Liver (tissue), 9 donors: ENCODE results near the gene DNAAF5. TPM values are rescaled to one million over a fixed set of nuclear protein-coding genes. Genes with fewer than 3 reads are reported as not detected.

Source experiments
- DNase-seq: peaks from one replicate; pipeline ENCODE4 v3.0.0-alpha.2; 2017; ENCODE audit warnings: low spot score
- H3K27ac ChIP-seq, 2 donors: one replicate each; pipeline ENCODE4 v1.7.0; 2013; ENCODE audit warnings: inconsistent platforms in 2 of 2, low read length in 2 of 2, control low read depth in 1 of 2, low read depth in 1 of 2, mild to moderate bottlenecking in 1 of 2
- H3K27me3 ChIP-seq, 4 donors: one replicate each; pipeline versions ENCODE4 v1.6.1 to v1.7.0; 2013; ENCODE audit warnings: low read length in 3 of 4, inconsistent platforms in 1 of 4, mild to moderate bottlenecking in 1 of 4, moderate library complexity in 1 of 4; ENCODE audit not compliant: control insufficient read depth in 4 of 4, insufficient read depth in 4 of 4
- H3K36me3 ChIP-seq, 4 donors: one replicate each; pipeline versions ENCODE4 v1.6.1 to v1.7.0; 2013; ENCODE audit warnings: low read length in 3 of 4, mild to moderate bottlenecking in 3 of 4, low read depth in 1 of 4, moderate library complexity in 1 of 4; ENCODE audit not compliant: control insufficient read depth in 4 of 4, insufficient read depth in 3 of 4
- H3K4me1 ChIP-seq, 4 donors: one replicate each; pipeline versions ENCODE4 v1.6.1 to v1.7.0; 2013; ENCODE audit warnings: low read length in 3 of 4, mild to moderate bottlenecking in 3 of 4, moderate library complexity in 1 of 4; ENCODE audit not compliant: control insufficient read depth in 4 of 4, insufficient read depth in 4 of 4
- H3K4me3 ChIP-seq, 3 donors: one replicate each; pipeline versions ENCODE4 v1.6.1 to v1.7.0; 2013; ENCODE audit warnings: low read length in 3 of 3, control low read depth in 1 of 3, low read depth in 1 of 3, mild to moderate bottlenecking in 1 of 3
- H3K9ac ChIP-seq, 2 donors: one replicate each; pipeline ENCODE4 v1.7.0; 2013; ENCODE audit warnings: low read length in 2 of 2, mild to moderate bottlenecking in 2 of 2, moderate library complexity in 2 of 2, control low read depth in 1 of 2, low read depth in 1 of 2
- H3K9me3 ChIP-seq, 4 donors: one replicate each; pipeline versions ENCODE4 v1.6.1 to v1.7.0; 2013; ENCODE audit warnings: low read length in 3 of 4; ENCODE audit not compliant: control insufficient read depth in 4 of 4
- EGR1 ChIP-seq, 2 donors: IDR thresholded peaks; 2 replicates each; pipeline ENCODE4 v1.6.1; 2016 to 2018; ENCODE audit warnings: antibody characterized with exemption in 2 of 2, low read depth in 2 of 2
- FOXA1 ChIP-seq: IDR thresholded peaks from 2 replicates; pipeline ENCODE4 v1.6.1; 2016; ENCODE audit warnings: antibody characterized with exemption
- FOXA2 ChIP-seq: IDR thresholded peaks from 2 replicates; pipeline ENCODE4 v1.6.1; 2016; ENCODE audit warnings: antibody characterized with exemption
- GABPA ChIP-seq, 2 donors: IDR thresholded peaks in 1 of 2; conservative IDR thresholded peaks in 1 of 2; 2 replicates each; pipeline ENCODE4 v1.6.1; 2016; ENCODE audit warnings: antibody characterized with exemption in 2 of 2, mild to moderate bottlenecking in 1 of 2, moderate library complexity in 1 of 2
- JUND ChIP-seq, 2 donors: IDR thresholded peaks; 2 replicates each; pipeline ENCODE4 v1.6.1; 2016; ENCODE audit warnings: antibody characterized with exemption in 2 of 2
- RAD21 ChIP-seq, 2 donors: IDR thresholded peaks; 2 replicates each; pipeline ENCODE4 v1.6.1; 2016; ENCODE audit warnings: antibody characterized with exemption in 2 of 2, mild to moderate bottlenecking in 2 of 2
- RXRA ChIP-seq, 2 donors: IDR thresholded peaks; 2 replicates each; pipeline ENCODE4 v1.6.1; 2017 to 2018; ENCODE audit warnings: antibody characterized with exemption in 2 of 2, mild to moderate bottlenecking in 1 of 2
- SP1 ChIP-seq: IDR thresholded peaks from 2 replicates; pipeline ENCODE4 v1.6.1; 2018; ENCODE audit warnings: antibody characterized with exemption, mild to moderate bottlenecking
- WGBS: extraction: QIAGEN DNeasy Blood & Tissue Kit; methylation state at CpG from one replicate; pipeline ENCODE4 v1.1.7; 2013; 5-methylcytosine and 5-hydroxymethylcytosine counted together
- polyA plus RNA-seq, 2 donors: library from polyadenylated mRNA; stranded (reverse) in 1 of 2; unstranded in 1 of 2; fragments of 200-250 nt in 1 of 2; fragments of >200 nt in 1 of 2; fragmentation: Nextera tagmentation in 1 of 2; extraction: Ambion mirVana in 1 of 2; gene quantifications; one replicate each; pipeline versions ENCODE4 v1.2.1 to v1.2.3, GENCODE V29; 2013 to 2015
- total RNA-seq, 2 donors: library from RNA; depleted of rRNA; stranded (reverse); fragments of >200 nt; gene quantifications; one replicate each; pipeline ENCODE4 v1.2.3, GENCODE V29; 2014
- TF ChIP-seq, protein P1 (sequence below): IDR thresholded peaks from 2 replicates; pipeline ENCODE4 v1.6.1; 2016; ENCODE audit warnings: antibody characterized with exemption
- TF ChIP-seq, protein P2 (sequence below): fragments of 150-350 bp; IDR thresholded peaks from 2 replicates; pipeline ENCODE4 v1.5.1; 2017; ENCODE audit warnings: improper control_type of control experiment, low read depth, low read length; ENCODE audit not compliant: missing input control
- TF ChIP-seq, protein P3 (sequence below): IDR thresholded peaks from 2 replicates; pipeline ENCODE4 v1.6.1; 2016; ENCODE audit warnings: antibody characterized with exemption, mild to moderate bottlenecking
- donor health status: healthy.
- donor health status: healthy.
- donor health status: healthy.
- donor health status: healthy.
- donor health status: healthy.

The DNAAF5 gene
- total and polyA plus RNA-seq, 4 donors: 3.1 to 11.1 (median 9.5) TPM

DNA sequence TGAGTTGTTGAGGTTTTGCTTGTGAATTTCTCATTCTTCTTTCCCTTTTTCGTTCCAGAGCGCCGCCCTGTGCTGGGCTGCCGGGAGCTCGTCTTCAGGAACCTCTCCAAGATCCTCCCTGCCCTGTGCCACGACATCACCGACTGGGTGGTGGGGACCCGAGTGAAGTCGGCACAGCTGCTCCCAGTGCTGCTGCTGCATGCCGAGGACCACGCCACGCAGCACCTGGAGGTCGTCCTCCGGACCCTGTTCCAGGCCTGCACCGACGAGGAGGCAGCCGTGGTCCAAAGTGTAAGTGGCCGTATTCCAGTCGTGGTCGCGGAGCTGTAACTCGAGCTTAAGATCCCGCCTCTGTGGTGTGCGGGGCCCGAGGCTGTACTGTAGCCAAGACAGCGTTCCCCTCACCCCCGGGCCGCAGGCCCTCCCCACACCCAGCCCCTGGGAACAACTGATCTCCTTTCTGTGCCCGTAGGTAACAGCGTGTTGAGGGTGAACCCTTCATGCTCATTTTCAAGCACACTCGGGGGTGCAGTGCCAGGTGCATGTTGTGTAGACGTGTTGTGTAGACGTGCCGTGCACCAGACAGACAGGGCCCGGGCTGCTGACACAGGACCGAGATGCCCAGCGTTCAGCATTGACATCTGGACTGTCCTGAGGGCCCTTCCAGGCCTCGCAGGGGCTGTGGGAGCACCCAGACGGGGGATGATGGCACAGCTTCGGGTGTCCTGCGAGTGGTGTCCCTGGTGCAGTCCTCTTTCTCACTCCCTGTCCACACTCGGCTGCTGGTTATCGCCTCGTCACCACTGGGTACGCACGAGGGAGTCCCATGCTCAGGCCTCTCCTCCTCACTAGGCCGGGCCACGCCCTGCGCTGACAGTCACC lies 28.3 kb downstream of the DNAAF5 start:
- TF ChIP-seq FOXA1 (no peak), FOXA2 (no peak), SP1 (no peak), GABPA (IDR thresholded peaks at IDR 0.05 in 1 of 2, conservative IDR thresholded peaks at IDR 0.05 in 1 of 2) (no peak), JUND (IDR thresholded peaks at IDR 0.05) (no peak), RAD21 (IDR thresholded peaks at IDR 0.05) (no peak), EGR1 (IDR thresholded peaks at IDR 0.05; ENCODE audit: low read depth in 2 of 2) (no peak)
- TF ChIP-seq, protein P1, sequence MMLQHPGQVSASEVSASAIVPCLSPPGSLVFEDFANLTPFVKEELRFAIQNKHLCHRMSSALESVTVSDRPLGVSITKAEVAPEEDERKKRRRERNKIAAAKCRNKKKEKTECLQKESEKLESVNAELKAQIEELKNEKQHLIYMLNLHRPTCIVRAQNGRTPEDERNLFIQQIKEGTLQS: no peak
- Histone ChIP-seq H3K9me3 (no peaks in the 10 kb centered on the region), H3K4me1 (no peaks in the 10 kb centered on the region), H3K27me3 (no peaks in the 10 kb centered on the region), H3K4me3 (no peak overlapping the region), H3K9ac (no peak overlapping the region), H3K36me3 (peaks cover 10 to 42% (median 23%) of the 10 kb centered on the region in 4 donors), H3K27ac (no peak overlapping the region)
- WGBS: 94% methylated on average over 49 of the region's 49 CpGs
- no peak for DNase-seq

DNA sequence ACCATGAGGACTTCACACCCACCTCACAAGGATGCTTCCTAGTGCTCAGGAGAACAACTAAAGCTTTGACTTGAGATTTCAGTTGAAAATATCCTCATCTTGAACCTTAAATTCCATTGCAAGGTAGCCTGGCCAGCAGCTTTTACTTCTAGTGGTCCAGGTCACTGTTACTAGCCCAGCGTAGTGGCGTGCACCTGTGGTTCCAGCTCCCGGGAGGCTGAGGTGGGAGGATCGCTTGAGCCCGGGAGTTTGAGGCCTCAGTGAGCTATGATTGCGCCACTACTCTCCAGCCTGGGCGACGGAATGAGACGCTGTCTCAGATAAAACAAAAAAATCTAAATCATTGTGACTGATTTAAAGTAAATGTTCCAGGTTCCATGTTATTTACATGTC lies 28.9 kb downstream of the DNAAF5 start:
- 86% methylated on average over 9 of the region's 9 CpGs for WGBS
- Histone ChIP-seq H3K4me1 (no peaks in the 10 kb centered on the region), H3K9ac (no peak overlapping the region), H3K27ac (no peak overlapping the region), H3K9me3 (no peaks in the 10 kb centered on the region), H3K36me3 (peaks cover 10 to 40% (median 23%) of the 10 kb centered on the region in 4 donors), H3K4me3 (no peak overlapping the region), H3K27me3 (no peaks in the 10 kb centered on the region)
- DNase-seq: no peak
- TF ChIP-seq RAD21 (IDR thresholded peaks at IDR 0.05): no peak
- TF ChIP-seq, protein P1: no peak

DNA sequence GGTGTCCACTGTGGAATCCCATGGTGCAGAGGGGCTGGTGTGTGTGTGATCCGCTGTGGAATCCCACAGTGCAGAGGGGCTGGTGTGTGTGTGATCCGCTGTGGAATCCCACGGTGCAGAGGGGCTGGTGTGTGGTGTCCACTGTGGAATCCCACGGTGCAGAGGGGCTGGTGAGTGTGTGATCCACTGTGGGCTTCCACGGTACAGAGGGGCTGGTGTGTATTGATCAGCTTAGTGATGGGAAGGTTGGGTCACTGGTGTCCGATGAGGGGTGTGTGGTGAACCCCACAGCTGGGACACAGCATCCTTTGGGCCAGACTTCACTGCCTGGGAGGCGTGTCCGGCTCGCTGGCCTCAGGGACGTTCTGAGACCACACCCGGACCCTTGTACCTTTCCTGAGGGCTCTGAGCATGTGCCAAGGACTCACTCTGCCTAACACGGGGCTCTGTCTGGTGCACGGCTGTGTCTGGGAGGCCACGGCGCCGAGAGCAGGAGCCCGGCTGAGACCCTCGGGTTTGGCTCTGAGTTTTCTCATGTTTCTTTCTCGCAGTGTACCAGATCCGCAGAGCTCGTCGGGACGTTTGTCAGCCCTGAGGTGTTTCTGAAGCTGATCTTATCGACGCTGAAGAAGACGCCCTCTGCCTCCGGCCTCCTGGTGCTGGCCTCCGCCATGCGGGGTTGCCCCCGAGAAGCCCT lies 29.9 kb downstream of the DNAAF5 start:
- DNase-seq: no peak
- no peak overlapping the region for H3K9ac ChIP-seq
- 97% methylated on average over 30 of the region's 30 CpGs for WGBS

More for the DNA sequence above, 29.9 kb downstream of the DNAAF5 start:
- TF ChIP-seq, protein P1: no peak
- no peak for TF ChIP-seq RXRA (IDR thresholded peaks at IDR 0.05)
- TF ChIP-seq, protein P2, sequence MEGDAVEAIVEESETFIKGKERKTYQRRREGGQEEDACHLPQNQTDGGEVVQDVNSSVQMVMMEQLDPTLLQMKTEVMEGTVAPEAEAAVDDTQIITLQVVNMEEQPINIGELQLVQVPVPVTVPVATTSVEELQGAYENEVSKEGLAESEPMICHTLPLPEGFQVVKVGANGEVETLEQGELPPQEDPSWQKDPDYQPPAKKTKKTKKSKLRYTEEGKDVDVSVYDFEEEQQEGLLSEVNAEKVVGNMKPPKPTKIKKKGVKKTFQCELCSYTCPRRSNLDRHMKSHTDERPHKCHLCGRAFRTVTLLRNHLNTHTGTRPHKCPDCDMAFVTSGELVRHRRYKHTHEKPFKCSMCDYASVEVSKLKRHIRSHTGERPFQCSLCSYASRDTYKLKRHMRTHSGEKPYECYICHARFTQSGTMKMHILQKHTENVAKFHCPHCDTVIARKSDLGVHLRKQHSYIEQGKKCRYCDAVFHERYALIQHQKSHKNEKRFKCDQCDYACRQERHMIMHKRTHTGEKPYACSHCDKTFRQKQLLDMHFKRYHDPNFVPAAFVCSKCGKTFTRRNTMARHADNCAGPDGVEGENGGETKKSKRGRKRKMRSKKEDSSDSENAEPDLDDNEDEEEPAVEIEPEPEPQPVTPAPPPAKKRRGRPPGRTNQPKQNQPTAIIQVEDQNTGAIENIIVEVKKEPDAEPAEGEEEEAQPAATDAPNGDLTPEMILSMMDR: no peak
- TF ChIP-seq, protein P3, sequence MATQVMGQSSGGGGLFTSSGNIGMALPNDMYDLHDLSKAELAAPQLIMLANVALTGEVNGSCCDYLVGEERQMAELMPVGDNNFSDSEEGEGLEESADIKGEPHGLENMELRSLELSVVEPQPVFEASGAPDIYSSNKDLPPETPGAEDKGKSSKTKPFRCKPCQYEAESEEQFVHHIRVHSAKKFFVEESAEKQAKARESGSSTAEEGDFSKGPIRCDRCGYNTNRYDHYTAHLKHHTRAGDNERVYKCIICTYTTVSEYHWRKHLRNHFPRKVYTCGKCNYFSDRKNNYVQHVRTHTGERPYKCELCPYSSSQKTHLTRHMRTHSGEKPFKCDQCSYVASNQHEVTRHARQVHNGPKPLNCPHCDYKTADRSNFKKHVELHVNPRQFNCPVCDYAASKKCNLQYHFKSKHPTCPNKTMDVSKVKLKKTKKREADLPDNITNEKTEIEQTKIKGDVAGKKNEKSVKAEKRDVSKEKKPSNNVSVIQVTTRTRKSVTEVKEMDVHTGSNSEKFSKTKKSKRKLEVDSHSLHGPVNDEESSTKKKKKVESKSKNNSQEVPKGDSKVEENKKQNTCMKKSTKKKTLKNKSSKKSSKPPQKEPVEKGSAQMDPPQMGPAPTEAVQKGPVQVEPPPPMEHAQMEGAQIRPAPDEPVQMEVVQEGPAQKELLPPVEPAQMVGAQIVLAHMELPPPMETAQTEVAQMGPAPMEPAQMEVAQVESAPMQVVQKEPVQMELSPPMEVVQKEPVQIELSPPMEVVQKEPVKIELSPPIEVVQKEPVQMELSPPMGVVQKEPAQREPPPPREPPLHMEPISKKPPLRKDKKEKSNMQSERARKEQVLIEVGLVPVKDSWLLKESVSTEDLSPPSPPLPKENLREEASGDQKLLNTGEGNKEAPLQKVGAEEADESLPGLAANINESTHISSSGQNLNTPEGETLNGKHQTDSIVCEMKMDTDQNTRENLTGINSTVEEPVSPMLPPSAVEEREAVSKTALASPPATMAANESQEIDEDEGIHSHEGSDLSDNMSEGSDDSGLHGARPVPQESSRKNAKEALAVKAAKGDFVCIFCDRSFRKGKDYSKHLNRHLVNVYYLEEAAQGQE: no peak
- peaks cover 10 to 42% (median 23%) of the 10 kb centered on the region in 4 donors for H3K36me3 ChIP-seq
- H3K9me3 ChIP-seq: no peaks in the 10 kb centered on the region
- no peak overlapping the region for H3K4me3 ChIP-seq
- H3K27me3 ChIP-seq: no peaks in the 10 kb centered on the region
- no peaks in the 10 kb centered on the region for H3K4me1 ChIP-seq
- H3K27ac ChIP-seq: no peak overlapping the region
